Femur (tissue), 1 donor: Measurements from ENCODE around the gene RELA.
A peak's percentile ranks its signal among the peaks of the same experiment; 100 is the strongest.

Source experiments
- DNase-seq: peaks from one replicate; pipeline ENCODE4 v3.0.0-alpha.2; 2017

RELA gene

GRCh38 chr11:65611028-65611757 is 51.5 kb downstream of the RELA start:
- no peak for DNase-seq

DNA sequence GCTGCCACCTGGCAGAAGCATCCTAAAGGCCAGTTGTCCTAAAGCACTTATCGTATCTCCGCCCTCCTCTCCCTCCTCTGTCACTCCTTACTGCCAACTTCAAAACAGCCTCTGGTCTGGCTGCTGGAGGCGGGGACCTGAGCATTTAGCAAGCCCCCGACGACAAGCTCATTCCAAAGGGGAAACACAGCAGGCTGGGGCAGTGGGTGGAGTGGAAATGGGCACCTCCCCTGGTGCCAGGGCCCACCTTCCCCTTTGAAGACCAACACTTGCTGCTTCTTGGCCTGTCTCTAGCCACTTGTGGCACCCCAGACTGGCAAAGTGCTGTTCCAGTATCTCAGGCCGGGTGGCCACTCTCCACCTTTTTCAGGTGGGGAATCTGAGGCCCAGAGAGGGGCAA is 52.3 kb downstream of the RELA start:
- no peak for DNase-seq

DNA sequence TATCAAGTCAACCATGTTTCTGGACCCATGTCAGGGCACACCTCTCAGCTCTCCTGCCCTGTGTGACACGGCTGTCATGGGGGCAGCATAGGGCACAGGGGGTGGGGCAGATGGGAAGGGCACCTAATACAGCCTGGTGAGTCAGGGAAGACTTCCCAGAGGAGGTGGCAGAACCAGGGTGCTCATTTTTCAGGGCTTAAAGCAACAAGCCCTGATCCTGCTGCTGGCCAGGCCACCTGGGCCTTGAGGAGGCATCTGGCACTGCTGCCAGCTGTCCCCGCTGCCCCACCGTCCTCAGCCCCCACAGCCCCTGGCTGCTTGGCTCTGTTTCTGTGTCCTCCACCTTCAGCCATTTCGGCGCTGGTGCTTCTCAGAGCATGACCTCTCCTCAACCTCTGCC is 53.1 kb downstream of the RELA start:
- no peak for DNase-seq

- DNase-seq: no peak
Measured at GRCh38 chr11:65609229-65609628, 53.5 kb downstream of the RELA start.

- DNase-seq: no peak
Measured at GRCh38 chr11:65607614-65608426, 54.9 kb downstream of the RELA start.

DNA sequence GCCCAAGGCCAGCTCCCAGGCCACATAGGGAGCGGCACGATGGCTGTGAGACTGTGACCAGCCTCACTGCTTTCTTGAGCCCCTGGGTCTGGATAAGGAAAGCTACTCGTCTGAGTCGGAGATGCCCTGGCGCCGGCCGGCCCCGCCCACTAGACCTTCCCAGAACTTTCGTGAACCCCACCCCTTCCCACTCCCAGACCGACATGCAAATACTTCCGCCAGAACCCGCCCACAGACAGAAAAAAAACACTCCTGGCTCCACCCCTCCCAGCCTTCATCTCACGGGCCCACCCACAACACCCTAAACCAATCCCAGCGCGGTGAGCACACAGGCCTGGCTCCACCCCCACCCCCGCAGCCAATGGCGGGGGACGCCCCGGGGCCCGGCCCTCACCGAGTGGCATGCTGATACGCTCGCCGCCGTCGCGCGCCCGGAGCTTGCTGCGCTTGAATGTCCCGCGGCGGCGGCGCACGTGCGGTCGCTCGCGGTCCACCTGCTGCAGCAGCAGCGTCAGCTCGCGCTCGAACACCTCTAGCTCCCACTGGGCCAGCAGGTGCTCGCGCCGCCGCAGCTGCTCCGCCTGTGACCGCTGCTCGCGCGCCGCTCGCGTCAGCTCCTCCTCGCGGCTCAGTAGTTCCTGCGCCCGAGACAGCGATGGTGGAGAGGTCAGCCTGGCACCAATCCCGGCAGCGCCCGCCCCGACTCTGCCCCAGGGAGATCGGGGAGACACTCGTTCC is 55.7 kb downstream of the RELA start:
- peak; percentile 97 for DNase-seq

DNA sequence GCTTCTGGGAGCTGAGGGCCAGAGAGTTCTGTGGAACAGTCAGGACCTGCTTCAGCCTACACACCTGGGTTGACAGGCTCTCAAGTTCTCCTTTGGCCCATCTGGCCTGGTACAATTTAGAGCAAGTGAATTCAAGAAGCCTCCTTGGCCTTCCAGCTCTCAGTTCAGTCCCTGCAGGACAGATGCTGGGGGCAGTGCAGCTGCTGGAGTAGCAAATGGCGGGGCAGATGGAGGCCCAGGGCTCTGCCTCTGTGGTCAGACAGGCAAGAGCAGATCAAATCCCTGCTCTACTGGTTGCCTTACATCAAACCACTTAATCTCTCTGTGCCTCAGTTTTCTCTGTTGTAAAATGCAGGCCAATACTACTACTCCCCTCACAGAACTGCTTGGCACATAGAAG is 58.5 kb downstream of the RELA start:
- no peak for DNase-seq
